C1 segment of cervical spinal cord (tissue), 14 donors: Measurements from ENCODE around the gene ELAC1.
A peak's percentile ranks its signal among the peaks of the same experiment; 100 is the strongest.
"Not testable (repeated sequence)": the region's sequence is repeated elsewhere in the genome, so short reads cannot be mapped to it uniquely, and the experiment has no call there.

Experiments used
- DNase-seq, 14 donors: peaks; one replicate each; lab custom pipeline; 2025; lab: John Stamatoyannopoulos, UW

The ELAC1 gene

GRCh38 chr18:50973367-50974126 lies 5.7 kb downstream of the ELAC1 start:
- no peak for DNase-seq

GRCh38 chr18:50977037-50977760 lies 9.4 kb downstream of the ELAC1 start:
- DNase-seq = no peak

GRCh38 chr18:50981381-50981780 lies 13.5 kb downstream of the ELAC1 start:
- no peak for DNase-seq

GRCh38 chr18:50982086-50982801 lies 14.4 kb downstream of the ELAC1 start:
- no peak for DNase-seq

GRCh38 chr18:50982802-50983179 lies 15.0 kb downstream of the ELAC1 start:
- no peak for DNase-seq

GRCh38 chr18:50986360-50987087 lies 18.7 kb downstream of the ELAC1 start:
- peak in 1 of 14 donors; percentile 80 for DNase-seq

- peak in 1 of 14 donors; percentile 47 for DNase-seq
These were observed 19.4 kb downstream of the ELAC1 start for GRCh38 chr18:50987261-50987660.

- DNase-seq = no peak
These were observed 21.9 kb downstream of the ELAC1 start for GRCh38 chr18:50989711-50990110.

GRCh38 chr18:50992351-50992762 lies 24.5 kb downstream of the ELAC1 start:
- no peak for DNase-seq

GRCh38 chr18:50994031-50994430 lies 26.2 kb downstream of the ELAC1 start:
- no peak for DNase-seq

GRCh38 chr18:51003174-51003573 lies 35.3 kb downstream of the ELAC1 start:
- DNase-seq = not testable (repeated sequence)

- DNase-seq = no peak
These were observed 38.4 kb downstream of the ELAC1 start for GRCh38 chr18:51006061-51006818.

- no peak for DNase-seq
These were observed 39.3 kb downstream of the ELAC1 start for GRCh38 chr18:51006948-51007789.

GRCh38 chr18:51007790-51008139 lies 39.9 kb downstream of the ELAC1 start:
- no peak for DNase-seq

GRCh38 chr18:51009072-51009471 lies 41.2 kb downstream of the ELAC1 start:
- DNase-seq = no peak

GRCh38 chr18:51010218-51010617 lies 42.4 kb downstream of the ELAC1 start:
- DNase-seq = no peak

GRCh38 chr18:51011709-51012108 lies 43.9 kb downstream of the ELAC1 start:
- no peak for DNase-seq

- DNase-seq = no peak
These were observed 44.6 kb downstream of the ELAC1 start for GRCh38 chr18:51012441-51012840.

- DNase-seq = no peak
These were observed 45.4 kb downstream of the ELAC1 start for GRCh38 chr18:51013259-51013658.
